ENCODE measurements around the gene MKLN1.

MKLN1 gene

GRCh38 chr7:131533151-131533559 is 205.5 kb downstream of the MKLN1 start:
- no peaks in the 10 kb centered on the region for H3F3A ChIP-seq (ENCODE audit: insufficient read depth, low read length)
- H3K9me2 ChIP-seq (ENCODE audit: low read depth, low read length): no peaks in the 10 kb centered on the region
- H4K20me1 ChIP-seq (ENCODE audit: insufficient read depth, low read length): no peaks in the 10 kb centered on the region
- H3K4me2 ChIP-seq (ENCODE audit: low read length): no peak overlapping the region
- H3K4me1 ChIP-seq (ENCODE audit: insufficient read depth, low read length, severe bottlenecking): no peaks in the 10 kb centered on the region
- H3K9me3 ChIP-seq (ENCODE audit: low read length): no peaks in the 10 kb centered on the region
- H3K27me3 ChIP-seq (ENCODE audit: insufficient read depth, low read length): peaks cover 5% of the 10 kb centered on the region
- H3K27ac ChIP-seq (ENCODE audit: low read depth, low read length, poor library complexity, severe bottlenecking): no peak overlapping the region
- no peak overlapping the region for H3K9ac ChIP-seq (ENCODE audit: low read length)
- no peak overlapping the region for H2AFZ ChIP-seq (ENCODE audit: low read length)
- H3K79me2 ChIP-seq (ENCODE audit: insufficient read depth, low read length): no peaks in the 10 kb centered on the region
- no peaks in the 10 kb centered on the region for H3K36me3 ChIP-seq (ENCODE audit: insufficient read depth, low read length)
- TF ChIP-seq EZH2 (IDR thresholded peaks at IDR 0.05; ENCODE audit: borderline replicate concordance, low read length): no peak
- no peak overlapping the region for H3K4me3 ChIP-seq (ENCODE audit: low read depth, low read length, poor library complexity, severe bottlenecking)

- H2AFZ ChIP-seq (ENCODE audit: low read length): no peak overlapping the region
- no peak overlapping the region for H3K4me2 ChIP-seq (ENCODE audit: low read length)
- H3K9me2 ChIP-seq (ENCODE audit: low read depth, low read length): no peaks in the 10 kb centered on the region
- no peaks in the 10 kb centered on the region for H3K36me3 ChIP-seq (ENCODE audit: insufficient read depth, low read length)
- H3F3A ChIP-seq (ENCODE audit: insufficient read depth, low read length): no peaks in the 10 kb centered on the region
- H3K27ac ChIP-seq (ENCODE audit: low read depth, low read length, poor library complexity, severe bottlenecking): no peak overlapping the region
- TF ChIP-seq EZH2 (IDR thresholded peaks at IDR 0.05; ENCODE audit: borderline replicate concordance, low read length) (no peak), CTCF (IDR thresholded peaks at IDR 0.05; ENCODE audit: low read length) (no peak)
- no peak overlapping the region for H3K9ac ChIP-seq (ENCODE audit: low read length)
- H3K4me3 ChIP-seq (ENCODE audit: low read depth, low read length, poor library complexity, severe bottlenecking): no peak overlapping the region
- no peaks in the 10 kb centered on the region for H3K79me2 ChIP-seq (ENCODE audit: insufficient read depth, low read length)
- H4K20me1 ChIP-seq (ENCODE audit: insufficient read depth, low read length): no peaks in the 10 kb centered on the region
- H3K9me3 ChIP-seq (ENCODE audit: low read length): no peaks in the 10 kb centered on the region
- no peaks in the 10 kb centered on the region; the same call in 1 of the 2 replicates for H3K27me3 ChIP-seq (ENCODE audit: insufficient read depth, low read length)
- H3K4me1 ChIP-seq (ENCODE audit: insufficient read depth, low read length, severe bottlenecking): no peaks in the 10 kb centered on the region
These were observed 206.2 kb downstream of the MKLN1 start for GRCh38 chr7:131533566-131534561.

GRCh38 chr7:131536361-131536849 is 208.7 kb downstream of the MKLN1 start:
- no peak overlapping the region for H3K27ac ChIP-seq (ENCODE audit: low read depth, low read length, poor library complexity, severe bottlenecking)
- H3K4me2 ChIP-seq (ENCODE audit: low read length): no peak overlapping the region
- no peaks in the 10 kb centered on the region for H3K79me2 ChIP-seq (ENCODE audit: insufficient read depth, low read length)
- H3K9me3 ChIP-seq (ENCODE audit: low read length): no peaks in the 10 kb centered on the region
- H3F3A ChIP-seq (ENCODE audit: insufficient read depth, low read length): no peaks in the 10 kb centered on the region
- no peak overlapping the region for H3K9ac ChIP-seq (ENCODE audit: low read length)
- H3K4me3 ChIP-seq (ENCODE audit: low read depth, low read length, poor library complexity, severe bottlenecking): no peak overlapping the region
- H4K20me1 ChIP-seq (ENCODE audit: insufficient read depth, low read length): no peaks in the 10 kb centered on the region
- no peak overlapping the region for H2AFZ ChIP-seq (ENCODE audit: low read length)
- H3K27me3 ChIP-seq (ENCODE audit: insufficient read depth, low read length): peaks cover 4% of the 10 kb centered on the region; the same call in 1 of the 2 replicates
- no peaks in the 10 kb centered on the region for H3K36me3 ChIP-seq (ENCODE audit: insufficient read depth, low read length)
- no peaks in the 10 kb centered on the region for H3K9me2 ChIP-seq (ENCODE audit: low read depth, low read length)
- no peaks in the 10 kb centered on the region for H3K4me1 ChIP-seq (ENCODE audit: insufficient read depth, low read length, severe bottlenecking)
- TF ChIP-seq EZH2 (IDR thresholded peaks at IDR 0.05; ENCODE audit: borderline replicate concordance, low read length) (no peak), CTCF (IDR thresholded peaks at IDR 0.05; ENCODE audit: low read length) (no peak)

Measured in OCI-LY1 (cell line).